Mesenchymal stem cell (in vitro differentiated cells and primary cell): ENCODE results near the gene AHRR.
A peak's percentile ranks its signal among the peaks of the same experiment; 100 is the strongest.

Source experiments
- DNase-seq: peaks from one replicate; pipeline ENCODE4 v3.0.0-alpha.2; 2013
- H2AFZ ChIP-seq: one replicate; pipeline ENCODE4 v1.6.1; 2013; ENCODE audit warnings: low read depth, mild to moderate bottlenecking, control low read depth, inconsistent platforms, low read length, moderate library complexity
- H2AK5ac ChIP-seq: 2 replicates; pipeline ENCODE4 v1.6.1; 2013; ENCODE audit warnings: low read length, moderate library complexity, mild to moderate bottlenecking, inconsistent platforms; ENCODE audit not compliant: severe bottlenecking
- H2BK120ac ChIP-seq: one replicate; pipeline ENCODE4 v1.6.1; 2013; ENCODE audit warnings: low read depth, mild to moderate bottlenecking, inconsistent platforms, low read length, moderate library complexity
- H2BK12ac ChIP-seq, 2 experiments: one replicate each; pipeline ENCODE4 v1.6.1; 2013; ENCODE audit warnings: inconsistent platforms in 2 of 2, low read length in 2 of 2, mild to moderate bottlenecking in 2 of 2, moderate library complexity in 2 of 2, control low read depth in 1 of 2
- H2BK15ac ChIP-seq: one replicate; pipeline ENCODE4 v1.6.1; 2013; ENCODE audit warnings: mild to moderate bottlenecking, low read depth, inconsistent platforms; ENCODE audit not compliant: poor library complexity, severe bottlenecking
- H2BK5ac ChIP-seq: 2 replicates; pipeline ENCODE4 v1.6.1; 2013; ENCODE audit warnings: low read depth, mild to moderate bottlenecking, low read length, control low read depth, inconsistent platforms; ENCODE audit not compliant: poor library complexity, severe bottlenecking
- H3K14ac ChIP-seq, 2 experiments: one replicate each; pipeline ENCODE4 v1.6.1; 2013; ENCODE audit warnings: inconsistent platforms in 2 of 2, low read length in 2 of 2, control low read depth in 1 of 2, mild to moderate bottlenecking in 1 of 2, moderate library complexity in 1 of 2
- H3K18ac ChIP-seq, 2 experiments: one replicate each; pipeline ENCODE4 v1.6.1; 2013; ENCODE audit warnings: inconsistent platforms in 2 of 2, low read length in 2 of 2, control low read depth in 1 of 2, low read depth in 1 of 2, mild to moderate bottlenecking in 1 of 2
- H3K23ac ChIP-seq, 2 experiments: one replicate each; pipeline ENCODE4 v1.6.1; 2013; ENCODE audit warnings: inconsistent platforms in 2 of 2, low read length in 2 of 2, mild to moderate bottlenecking in 2 of 2, moderate library complexity in 2 of 2, control low read depth in 1 of 2
- H3K27ac ChIP-seq: 2 replicates; pipeline ENCODE4 v1.5.1; 2013; ENCODE audit warnings: mild to moderate bottlenecking, moderate library complexity, low read length, control low read depth, inconsistent platforms; ENCODE audit not compliant: poor library complexity, severe bottlenecking
- H3K27me3 ChIP-seq, 2 experiments: 2 replicates each; pipeline versions ENCODE4 v1.6.1 to v1.7.0; 2013; ENCODE audit warnings: low read length in 2 of 2, mild to moderate bottlenecking in 2 of 2, moderate library complexity in 2 of 2, control low read depth in 1 of 2, inconsistent platforms in 1 of 2; ENCODE audit not compliant: control insufficient read depth in 1 of 2, insufficient read depth in 1 of 2
- H3K36me3 ChIP-seq, 2 experiments: 2 replicates each; pipeline versions ENCODE4 v1.6.1 to v1.7.0; 2013; ENCODE audit warnings: low read length in 2 of 2, control low read depth in 1 of 2, inconsistent platforms in 1 of 2, low read depth in 1 of 2, mild to moderate bottlenecking in 1 of 2; ENCODE audit not compliant: insufficient read depth in 2 of 2, control insufficient read depth in 1 of 2
- H3K4ac ChIP-seq, 2 experiments: one replicate each; pipeline ENCODE4 v1.6.1; 2013; ENCODE audit warnings: inconsistent platforms in 2 of 2, low read length in 2 of 2, mild to moderate bottlenecking in 2 of 2, moderate library complexity in 2 of 2, control low read depth in 1 of 2, low read depth in 1 of 2
- H3K4me1 ChIP-seq: 2 replicates; pipeline ENCODE4 v1.6.1; 2013; ENCODE audit warnings: low read depth, low read length, control low read depth; ENCODE audit not compliant: control insufficient read depth, insufficient read depth
- H3K4me2 ChIP-seq: 2 replicates; pipeline ENCODE4 v1.6.1; 2013; ENCODE audit warnings: low read length, mild to moderate bottlenecking, inconsistent platforms; ENCODE audit not compliant: poor library complexity, severe bottlenecking
- H3K4me3 ChIP-seq, 2 experiments: 2 replicates each; pipeline versions ENCODE4 v1.5.1 to v1.7.0; 2013; ENCODE audit warnings: low read length in 2 of 2, mild to moderate bottlenecking in 2 of 2, control low read depth in 1 of 2, low read depth in 1 of 2; ENCODE audit not compliant: insufficient read depth in 1 of 2
- H3K79me1 ChIP-seq: replicated peaks from 2 replicates; pipeline ENCODE4 v1.6.1; 2013; ENCODE audit warnings: mild to moderate bottlenecking, control low read depth, low read length, inconsistent platforms; ENCODE audit not compliant: poor library complexity, severe bottlenecking
- H3K9ac ChIP-seq: 2 replicates; pipeline ENCODE4 v1.7.0; 2013; ENCODE audit warnings: mild to moderate bottlenecking, low read length, moderate library complexity
- H3K9me3 ChIP-seq: 2 replicates; pipeline ENCODE4 v1.7.0; 2013; ENCODE audit warnings: mild to moderate bottlenecking, low read length; ENCODE audit not compliant: control insufficient read depth
- H4K8ac ChIP-seq: one replicate; pipeline ENCODE4 v1.6.1; 2013; ENCODE audit warnings: inconsistent platforms, mild to moderate bottlenecking, low read length, moderate library complexity
- H4K91ac ChIP-seq: one replicate; pipeline ENCODE4 v1.6.1; 2013; ENCODE audit warnings: mild to moderate bottlenecking, low read length, inconsistent platforms
- WGBS: methylation state at CpG from one replicate; pipeline ENCODE4 v1.1.7; 2013; ENCODE audit warnings: mixed read lengths; 5-methylcytosine and 5-hydroxymethylcytosine counted together

Gene AHRR

DNA sequence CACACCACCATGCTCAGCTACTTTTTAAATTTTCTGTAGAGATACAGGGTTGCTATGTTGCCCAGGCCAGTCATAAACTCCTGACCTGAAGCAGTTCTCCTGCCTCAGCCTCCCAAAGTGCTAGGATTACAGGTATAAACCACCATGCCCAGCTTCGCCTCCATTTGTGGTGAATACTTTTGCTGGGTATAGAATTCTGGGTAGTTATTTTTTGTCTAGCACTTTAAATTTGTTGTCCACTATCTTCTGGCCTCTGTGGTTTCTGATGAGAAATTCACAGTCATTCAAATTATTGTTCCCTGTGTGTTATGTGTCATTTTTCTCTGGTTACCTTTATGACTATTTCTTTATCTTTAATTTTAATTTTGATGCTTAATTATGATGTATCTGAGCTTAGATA, 63.8 kb downstream of the AHRR start:
- Histone ChIP-seq H3K9ac (no peak overlapping the region), H3K18ac (no peak overlapping the region), H3K14ac (no peak overlapping the region), H3K4me3 (no peak overlapping the region), H4K91ac (no peak overlapping the region), H2AFZ (no peak overlapping the region), H2AK5ac (no peak overlapping the region), H3K27ac (no peak overlapping the region), H3K79me1 (no peaks in the 10 kb centered on the region), H3K27me3 (no peaks in the 10 kb centered on the region), H3K4me1 (peaks cover 3% of the 10 kb centered on the region), H3K36me3 (peaks cover 5 to 46% of the 10 kb centered on the region in 2 experiments), H3K4me2 (no peak overlapping the region), H3K4ac (no peak overlapping the region), H3K23ac (no peak overlapping the region), H2BK5ac (no peak overlapping the region), H4K8ac (no peak overlapping the region), H3K9me3 (peaks cover 9% of the 10 kb centered on the region), H2BK120ac (no peak overlapping the region), H2BK12ac (no peak overlapping the region), H2BK15ac (no peak overlapping the region)
- no peak for DNase-seq
- WGBS, result no CpG with 5 or more reads among the region's 1 CpG

GRCh38 chr5:386432-387341, 65.2 kb downstream of the AHRR start:
- H2BK5ac ChIP-seq, result no peak overlapping the region
- no peaks in the 10 kb centered on the region for H3K79me1 ChIP-seq
- peaks cover 6% of the 10 kb centered on the region for H3K4me1 ChIP-seq
- H3K9ac ChIP-seq, result no peak overlapping the region
- H3K23ac ChIP-seq, result no peak overlapping the region
- peaks cover 5 to 48% of the 10 kb centered on the region in 2 experiments for H3K36me3 ChIP-seq
- peak overlapping the region; percentile 0 to 3 for H3K18ac ChIP-seq
- no peak overlapping the region for H3K27ac ChIP-seq
- no peak overlapping the region for H3K4ac ChIP-seq
- no peak overlapping the region for H2BK12ac ChIP-seq
- no peak overlapping the region for H3K4me3 ChIP-seq
- no peak overlapping the region for H3K4me2 ChIP-seq
- H2BK15ac ChIP-seq, result no peak overlapping the region
- H3K14ac ChIP-seq, result no peak overlapping the region
- H3K27me3 ChIP-seq, result no peaks in the 10 kb centered on the region
- peak; percentile 87 for DNase-seq
- H3K9me3 ChIP-seq, result peaks cover 9% of the 10 kb centered on the region
- H4K91ac ChIP-seq, result peak overlapping the region; percentile 9
- no peak overlapping the region for H2AK5ac ChIP-seq
- no peak overlapping the region for H2BK120ac ChIP-seq
- H4K8ac ChIP-seq, result no peak overlapping the region
- WGBS, result 90% methylated on average over 18 of the region's 18 CpGs
- H2AFZ ChIP-seq, result no peak overlapping the region

DNA sequence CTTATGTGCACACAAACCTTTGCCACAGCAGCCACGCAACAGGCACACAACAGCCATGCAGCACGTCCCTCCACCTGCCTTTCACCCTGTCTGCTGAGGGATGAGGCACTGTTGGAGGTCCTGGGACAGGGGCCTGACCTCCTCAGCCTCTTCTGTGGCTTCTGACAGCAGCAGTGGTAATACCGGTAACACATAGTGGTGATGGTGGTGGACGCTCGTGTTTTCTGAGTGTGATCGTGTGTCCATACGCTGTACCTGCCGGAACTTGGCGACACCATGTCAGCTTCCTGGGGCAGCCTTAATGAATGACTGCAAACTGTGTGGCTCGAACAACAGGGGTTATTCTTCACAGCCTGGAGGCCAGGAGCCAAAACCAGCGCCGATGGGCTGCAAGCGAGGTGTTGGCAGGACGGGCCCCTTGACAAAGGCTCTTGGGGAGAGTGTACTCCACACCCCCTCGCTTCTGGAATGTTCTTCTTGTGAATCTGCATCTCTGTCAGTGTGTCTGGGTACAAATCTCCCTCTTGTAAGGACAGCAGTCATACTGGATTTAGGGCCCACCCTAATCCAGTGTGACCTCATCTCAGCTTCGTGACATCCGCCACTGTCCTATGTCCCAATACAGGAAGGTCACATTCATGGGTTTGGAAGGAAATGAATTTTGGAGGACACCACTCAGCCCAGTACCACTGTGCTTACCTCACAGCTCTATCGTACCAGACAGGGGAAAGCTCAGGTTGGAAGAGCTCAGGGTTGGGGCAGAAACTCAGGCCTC, 66.2 kb downstream of the AHRR start:
- Histone ChIP-seq H3K36me3 (peaks cover 5 to 48% of the 10 kb centered on the region in 2 experiments), H3K27ac (no peak overlapping the region), H3K79me1 (no peaks in the 10 kb centered on the region), H4K8ac (peak overlapping the region; percentile 29), H3K9ac (no peak overlapping the region), H3K14ac (no peak overlapping the region), H3K9me3 (peaks cover 9% of the 10 kb centered on the region), H2BK12ac (peak overlapping the region; percentile 24 to 71), H2BK5ac (no peak overlapping the region), H3K4me1 (peaks cover 6% of the 10 kb centered on the region), H3K4me3 (no peak overlapping the region), H2AK5ac (no peak overlapping the region), H2BK120ac (no peak overlapping the region), H3K23ac (no peak overlapping the region), H2BK15ac (no peak overlapping the region), H3K4ac (no peak overlapping the region), H4K91ac (peak overlapping the region; percentile 48), H3K18ac (peak overlapping the region; percentile 48 to 73), H3K4me2 (no peak overlapping the region), H3K27me3 (no peaks in the 10 kb centered on the region), H2AFZ (no peak overlapping the region)
- DNase-seq, result no peak
- 95% methylated on average over 18 of the region's 18 CpGs for WGBS
